PFSK-1 (cell line): ENCODE data around the gene PEX19.

Experiments
- FOXP2 ChIP-seq: optimal IDR thresholded peaks from 2 replicates; pipeline ENCODE3; 2011; ENCODE audit warnings: borderline replicate concordance, control low read depth, inconsistent platforms; ENCODE audit not compliant: insufficient read depth; ENCODE audit errors: extremely low read length, extremely low read depth
- POLR2AphosphoS5 ChIP-seq: IDR thresholded peaks from 2 replicates; pipeline ENCODE4 v1.6.1; 2012; ENCODE audit warnings: low read depth, mild to moderate bottlenecking, control low read depth, low read length, moderate library complexity
- SIN3A ChIP-seq: IDR thresholded peaks from 2 replicates; pipeline ENCODE4 v1.6.1; 2012; ENCODE audit warnings: mild to moderate bottlenecking, low read length, moderate library complexity, borderline replicate concordance; ENCODE audit not compliant: insufficient read depth
- TAF1 ChIP-seq: IDR thresholded peaks from 2 replicates; pipeline ENCODE4 v1.6.1; 2012; ENCODE audit warnings: low read length, control low read depth, borderline replicate concordance; ENCODE audit not compliant: insufficient read depth
- TF ChIP-seq, protein P1 (sequence below), 2 experiments: IDR thresholded peaks; 2 replicates each; pipeline versions ENCODE4 v1.6.1 to v1.8.0; 2011 to 2012; ENCODE audit warnings: low read depth in 2 of 2, low read length in 2 of 2, control low read depth in 1 of 2, inconsistent platforms in 1 of 2, mild to moderate bottlenecking in 1 of 2, moderate library complexity in 1 of 2; ENCODE audit not compliant: insufficient read depth in 1 of 2

PEX19 gene

DNA sequence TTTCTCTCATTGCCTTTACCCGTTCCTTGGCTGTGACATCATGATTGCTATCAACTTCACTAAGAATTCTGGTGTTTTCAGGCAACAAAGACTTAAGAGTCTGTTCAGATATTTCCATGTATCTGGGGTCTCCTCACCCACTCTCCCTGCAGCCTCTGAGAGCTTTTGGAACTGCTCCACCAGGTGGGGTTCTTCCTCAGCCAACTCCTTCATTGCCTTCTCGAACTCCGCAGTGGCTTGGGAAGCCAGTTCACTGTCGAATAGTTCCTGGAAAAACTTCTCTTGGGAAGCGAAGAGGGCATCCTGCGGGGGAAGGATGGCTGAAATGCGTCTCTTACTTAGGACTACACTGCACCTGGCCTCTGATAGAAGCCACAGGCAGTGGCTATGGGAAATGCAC is 2.1 kb downstream of the PEX19 start:
- TF ChIP-seq POLR2AphosphoS5: no peak
- TF ChIP-seq FOXP2: no peak
- no peak for TF ChIP-seq SIN3A
- TF ChIP-seq TAF1: no peak
- TF ChIP-seq, protein P1, sequence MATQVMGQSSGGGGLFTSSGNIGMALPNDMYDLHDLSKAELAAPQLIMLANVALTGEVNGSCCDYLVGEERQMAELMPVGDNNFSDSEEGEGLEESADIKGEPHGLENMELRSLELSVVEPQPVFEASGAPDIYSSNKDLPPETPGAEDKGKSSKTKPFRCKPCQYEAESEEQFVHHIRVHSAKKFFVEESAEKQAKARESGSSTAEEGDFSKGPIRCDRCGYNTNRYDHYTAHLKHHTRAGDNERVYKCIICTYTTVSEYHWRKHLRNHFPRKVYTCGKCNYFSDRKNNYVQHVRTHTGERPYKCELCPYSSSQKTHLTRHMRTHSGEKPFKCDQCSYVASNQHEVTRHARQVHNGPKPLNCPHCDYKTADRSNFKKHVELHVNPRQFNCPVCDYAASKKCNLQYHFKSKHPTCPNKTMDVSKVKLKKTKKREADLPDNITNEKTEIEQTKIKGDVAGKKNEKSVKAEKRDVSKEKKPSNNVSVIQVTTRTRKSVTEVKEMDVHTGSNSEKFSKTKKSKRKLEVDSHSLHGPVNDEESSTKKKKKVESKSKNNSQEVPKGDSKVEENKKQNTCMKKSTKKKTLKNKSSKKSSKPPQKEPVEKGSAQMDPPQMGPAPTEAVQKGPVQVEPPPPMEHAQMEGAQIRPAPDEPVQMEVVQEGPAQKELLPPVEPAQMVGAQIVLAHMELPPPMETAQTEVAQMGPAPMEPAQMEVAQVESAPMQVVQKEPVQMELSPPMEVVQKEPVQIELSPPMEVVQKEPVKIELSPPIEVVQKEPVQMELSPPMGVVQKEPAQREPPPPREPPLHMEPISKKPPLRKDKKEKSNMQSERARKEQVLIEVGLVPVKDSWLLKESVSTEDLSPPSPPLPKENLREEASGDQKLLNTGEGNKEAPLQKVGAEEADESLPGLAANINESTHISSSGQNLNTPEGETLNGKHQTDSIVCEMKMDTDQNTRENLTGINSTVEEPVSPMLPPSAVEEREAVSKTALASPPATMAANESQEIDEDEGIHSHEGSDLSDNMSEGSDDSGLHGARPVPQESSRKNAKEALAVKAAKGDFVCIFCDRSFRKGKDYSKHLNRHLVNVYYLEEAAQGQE (IDR thresholded peaks at IDR 0.05; ENCODE audit: insufficient read depth in 1 of 2, low read depth in 2 of 2, low read length in 2 of 2): no peak

DNA sequence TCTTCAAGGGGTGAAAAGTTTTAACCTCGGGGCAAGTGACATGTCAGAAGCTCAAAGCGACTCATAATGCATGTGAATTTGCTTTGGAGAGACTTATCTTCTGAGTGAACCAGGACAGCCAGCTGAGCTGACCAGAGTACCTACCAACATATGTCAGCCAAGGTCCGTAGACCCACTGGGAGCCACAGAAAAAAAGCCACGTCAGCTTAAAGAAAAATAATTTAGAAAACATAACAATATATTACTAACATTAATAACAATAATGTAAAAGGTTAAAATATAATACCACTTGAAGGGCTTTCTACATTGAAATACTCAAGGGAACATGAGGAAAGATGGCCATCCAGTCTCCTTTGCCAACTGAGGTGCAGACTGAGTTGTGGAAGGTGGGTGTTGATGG is 6.9 kb downstream of the PEX19 start:
- TF ChIP-seq POLR2AphosphoS5 (no peak), TAF1 (no peak), FOXP2 (no peak), SIN3A (no peak)
- TF ChIP-seq, protein P1 (IDR thresholded peaks at IDR 0.05; ENCODE audit: insufficient read depth in 1 of 2, low read depth in 2 of 2, low read length in 2 of 2): no peak

DNA sequence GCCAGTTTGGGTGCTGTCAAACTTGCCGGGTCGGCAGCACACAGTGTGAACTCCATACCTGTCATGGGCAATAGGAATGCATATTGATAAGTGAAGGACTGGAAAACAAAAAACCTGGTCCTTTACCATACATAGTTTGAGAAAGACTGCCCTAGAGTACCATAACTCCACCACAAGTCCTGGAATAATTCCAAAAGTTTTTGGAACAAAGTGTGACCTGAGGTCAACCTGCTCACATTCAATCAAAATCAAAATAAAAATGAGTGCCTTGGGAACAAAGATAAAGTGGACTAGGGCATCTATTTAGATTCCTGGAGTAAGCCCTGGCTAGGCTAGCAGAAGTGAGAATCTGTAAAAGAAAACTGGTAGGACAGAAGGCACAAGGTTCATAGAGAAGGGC is 7.6 kb downstream of the PEX19 start:
- TF ChIP-seq, protein P1 (IDR thresholded peaks at IDR 0.05; ENCODE audit: insufficient read depth in 1 of 2, low read depth in 2 of 2, low read length in 2 of 2): no peak
- TF ChIP-seq TAF1 (no peak), POLR2AphosphoS5 (no peak), SIN3A (no peak), FOXP2 (no peak)

DNA sequence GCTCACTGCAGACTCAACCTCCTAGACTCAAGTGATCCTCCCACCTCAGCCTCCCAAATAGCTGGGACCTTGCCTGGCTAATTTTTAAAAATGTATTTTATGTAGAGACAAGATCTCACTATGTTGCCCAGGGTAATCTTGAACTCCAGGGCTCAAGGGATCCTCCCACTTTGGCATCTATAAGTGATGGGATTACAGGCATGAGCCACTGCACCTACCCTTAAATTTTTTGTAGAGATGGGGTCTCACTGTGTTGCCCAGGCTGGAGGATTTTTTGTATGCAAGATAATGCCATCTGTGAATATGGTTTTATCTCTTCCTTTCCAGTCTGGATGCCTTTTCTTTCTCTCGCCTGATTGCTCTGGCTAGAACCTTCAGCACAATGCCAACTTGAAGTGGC is 13.9 kb downstream of the PEX19 start:
- TF ChIP-seq TAF1 (no peak), SIN3A (no peak), FOXP2 (no peak), POLR2AphosphoS5 (no peak)
- TF ChIP-seq, protein P1 (IDR thresholded peaks at IDR 0.05; ENCODE audit: insufficient read depth in 1 of 2, low read depth in 2 of 2, low read length in 2 of 2): no peak

DNA sequence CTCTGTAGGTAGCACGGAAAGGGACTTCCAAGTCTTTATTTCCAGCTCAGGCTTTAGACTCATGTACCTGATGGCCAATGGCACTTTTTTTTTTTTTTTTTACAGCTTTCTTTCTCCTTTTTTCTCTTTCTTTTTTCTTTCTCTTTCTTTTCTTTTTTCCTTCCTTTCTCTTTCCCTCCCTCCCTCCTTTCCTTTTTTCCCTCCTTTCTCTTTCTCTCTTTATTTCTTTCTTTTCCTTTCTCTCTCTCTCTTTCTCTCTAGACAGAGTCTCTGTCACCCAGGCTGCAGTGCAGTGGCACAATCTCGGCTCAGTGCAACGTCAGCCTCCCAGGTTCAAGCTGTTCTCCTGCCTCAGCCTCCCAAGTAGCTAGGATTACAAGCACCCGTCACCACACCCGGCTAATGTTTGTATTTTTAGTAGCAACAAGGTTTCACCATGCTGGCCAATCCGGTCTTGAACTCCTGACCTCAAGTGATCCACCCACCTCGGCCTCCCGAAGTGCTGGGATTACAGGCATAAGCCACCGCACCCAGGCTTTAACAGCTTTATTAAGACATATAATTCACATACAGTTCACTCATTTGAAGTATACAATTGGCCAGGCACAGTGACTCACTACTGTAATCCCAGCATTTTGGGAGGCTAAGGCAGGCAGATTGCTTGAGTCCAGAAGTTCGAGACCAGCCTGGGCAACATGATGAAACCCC is 17.5 kb downstream of the PEX19 start:
- no peak for TF ChIP-seq SIN3A
- TF ChIP-seq FOXP2: no peak
- no peak for TF ChIP-seq TAF1
- TF ChIP-seq POLR2AphosphoS5: no peak
